WTC11 (cell line): ENCODE measurements around the gene CORO7.

ENCODE experiments used
- CBFB ChIP-seq: sonication (generic); formaldehyde crosslinking; IDR thresholded peaks from 2 replicates; pipeline ENCODE4 v1.8.1; 2022; ENCODE audit warnings: mild to moderate bottlenecking, low read depth, missing genetic modification reagents
- CREB1 ChIP-seq: sonication (generic); formaldehyde crosslinking; IDR thresholded peaks from 2 replicates; pipeline ENCODE4 v1.8.0; 2023; ENCODE audit warnings: mild to moderate bottlenecking, missing genetic modification reagents
- CTCF ChIP-seq: fragments of 200-600 bp; IDR thresholded peaks from 2 replicates; pipeline ENCODE4 v1.8.0; 2022; ENCODE audit warnings: antibody characterized with exemption
- ETV6 ChIP-seq: sonication (generic); formaldehyde crosslinking; IDR thresholded peaks from 2 replicates; pipeline ENCODE4 v1.8.1; 2022; ENCODE audit warnings: mild to moderate bottlenecking, missing genetic modification reagents
- NFE2L1 ChIP-seq: sonication (generic); formaldehyde crosslinking; IDR thresholded peaks from 2 replicates; pipeline ENCODE4 v1.8.1; 2023; ENCODE audit warnings: missing genetic modification reagents
- RELA ChIP-seq: sonication (generic); formaldehyde crosslinking; IDR thresholded peaks from 2 replicates; pipeline ENCODE4 v1.8.1; 2022; ENCODE audit warnings: missing genetic modification reagents, mild to moderate bottlenecking, borderline replicate concordance
- SMAD4 ChIP-seq: sonication (generic); formaldehyde crosslinking; IDR thresholded peaks from 2 replicates; pipeline ENCODE4 v1.8.0; 2022; ENCODE audit warnings: mild to moderate bottlenecking, missing genetic modification reagents
- SOX15 ChIP-seq: fragments of 250-450 bp; sonication (Bioruptor Pico); IDR thresholded peaks from 2 replicates; pipeline ENCODE4 v1.9.0; 2021; ENCODE audit warnings: mild to moderate bottlenecking
- USF2 ChIP-seq: sonication (generic); formaldehyde crosslinking; IDR thresholded peaks from 2 replicates; pipeline ENCODE4 v1.8.1; 2023; ENCODE audit warnings: mild to moderate bottlenecking, missing genetic modification reagents, moderate library complexity
- ZNF425 ChIP-seq: fragments of 250-450 bp; sonication (Bioruptor Pico); conservative IDR thresholded peaks from 2 replicates; pipeline ENCODE4 v1.9.0; 2021; ENCODE audit warnings: mild to moderate bottlenecking
- TF ChIP-seq, protein P1 (sequence below): sonication (generic); formaldehyde crosslinking; IDR thresholded peaks from 2 replicates; pipeline ENCODE4 v1.8.1; 2023; ENCODE audit warnings: mild to moderate bottlenecking, moderate library complexity, missing genetic modification reagents
- TF ChIP-seq, protein P2 (sequence below): sonication (generic); formaldehyde crosslinking; IDR thresholded peaks from 2 replicates; pipeline ENCODE4 v1.8.1; 2023; ENCODE audit warnings: mild to moderate bottlenecking, missing genetic modification reagents
- TF ChIP-seq, protein P3 (sequence below): sonication (generic); formaldehyde crosslinking; IDR thresholded peaks from 2 replicates; pipeline ENCODE4 v1.8.1; 2022; ENCODE audit warnings: mild to moderate bottlenecking, missing genetic modification reagents, moderate library complexity, borderline replicate concordance
- TF ChIP-seq, protein P4 (sequence below): sonication (generic); formaldehyde crosslinking; IDR thresholded peaks from 2 replicates; pipeline ENCODE4 v1.8.0; 2023; ENCODE audit warnings: missing genetic modification reagents

GRCh38 chr16:4455081-4455480, 38.7 kb upstream of the CORO7 start:
- TF ChIP-seq CTCF (no peak), CBFB (CRISPR knock-in tag) (no peak), RELA (CRISPR knock-in tag) (no peak), ETV6 (no peak), SOX15 (no peak), NFE2L1 (no peak), USF2 (no peak), CREB1 (CRISPR knock-in tag) (no peak), ZNF425 (CRISPR knock-in tag) (no peak), SMAD4 (CRISPR knock-in tag) (no peak)
- TF ChIP-seq, protein P1, sequence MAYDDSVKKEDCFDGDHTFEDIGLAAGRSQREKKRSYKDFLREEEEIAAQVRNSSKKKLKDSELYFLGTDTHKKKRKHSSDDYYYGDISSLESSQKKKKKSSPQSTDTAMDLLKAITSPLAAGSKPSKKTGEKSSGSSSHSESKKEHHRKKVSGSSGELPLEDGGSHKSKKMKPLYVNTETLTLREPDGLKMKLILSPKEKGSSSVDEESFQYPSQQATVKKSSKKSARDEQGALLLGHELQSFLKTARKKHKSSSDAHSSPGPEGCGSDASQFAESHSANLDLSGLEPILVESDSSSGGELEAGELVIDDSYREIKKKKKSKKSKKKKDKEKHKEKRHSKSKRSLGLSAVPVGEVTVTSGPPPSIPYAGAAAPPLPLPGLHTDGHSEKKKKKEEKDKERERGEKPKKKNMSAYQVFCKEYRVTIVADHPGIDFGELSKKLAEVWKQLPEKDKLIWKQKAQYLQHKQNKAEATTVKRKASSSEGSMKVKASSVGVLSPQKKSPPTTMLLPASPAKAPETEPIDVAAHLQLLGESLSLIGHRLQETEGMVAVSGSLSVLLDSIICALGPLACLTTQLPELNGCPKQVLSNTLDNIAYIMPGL (CRISPR knock-in tag): no peak
- TF ChIP-seq, protein P2, sequence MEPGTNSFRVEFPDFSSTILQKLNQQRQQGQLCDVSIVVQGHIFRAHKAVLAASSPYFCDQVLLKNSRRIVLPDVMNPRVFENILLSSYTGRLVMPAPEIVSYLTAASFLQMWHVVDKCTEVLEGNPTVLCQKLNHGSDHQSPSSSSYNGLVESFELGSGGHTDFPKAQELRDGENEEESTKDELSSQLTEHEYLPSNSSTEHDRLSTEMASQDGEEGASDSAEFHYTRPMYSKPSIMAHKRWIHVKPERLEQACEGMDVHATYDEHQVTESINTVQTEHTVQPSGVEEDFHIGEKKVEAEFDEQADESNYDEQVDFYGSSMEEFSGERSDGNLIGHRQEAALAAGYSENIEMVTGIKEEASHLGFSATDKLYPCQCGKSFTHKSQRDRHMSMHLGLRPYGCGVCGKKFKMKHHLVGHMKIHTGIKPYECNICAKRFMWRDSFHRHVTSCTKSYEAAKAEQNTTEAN (CRISPR knock-in tag): no peak
- TF ChIP-seq, protein P3, sequence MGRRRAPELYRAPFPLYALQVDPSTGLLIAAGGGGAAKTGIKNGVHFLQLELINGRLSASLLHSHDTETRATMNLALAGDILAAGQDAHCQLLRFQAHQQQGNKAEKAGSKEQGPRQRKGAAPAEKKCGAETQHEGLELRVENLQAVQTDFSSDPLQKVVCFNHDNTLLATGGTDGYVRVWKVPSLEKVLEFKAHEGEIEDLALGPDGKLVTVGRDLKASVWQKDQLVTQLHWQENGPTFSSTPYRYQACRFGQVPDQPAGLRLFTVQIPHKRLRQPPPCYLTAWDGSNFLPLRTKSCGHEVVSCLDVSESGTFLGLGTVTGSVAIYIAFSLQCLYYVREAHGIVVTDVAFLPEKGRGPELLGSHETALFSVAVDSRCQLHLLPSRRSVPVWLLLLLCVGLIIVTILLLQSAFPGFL: no peak
- TF ChIP-seq, protein P4, sequence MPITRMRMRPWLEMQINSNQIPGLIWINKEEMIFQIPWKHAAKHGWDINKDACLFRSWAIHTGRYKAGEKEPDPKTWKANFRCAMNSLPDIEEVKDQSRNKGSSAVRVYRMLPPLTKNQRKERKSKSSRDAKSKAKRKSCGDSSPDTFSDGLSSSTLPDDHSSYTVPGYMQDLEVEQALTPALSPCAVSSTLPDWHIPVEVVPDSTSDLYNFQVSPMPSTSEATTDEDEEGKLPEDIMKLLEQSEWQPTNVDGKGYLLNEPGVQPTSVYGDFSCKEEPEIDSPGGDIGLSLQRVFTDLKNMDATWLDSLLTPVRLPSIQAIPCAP: no peak
